HG02840 (cell line): ENCODE data around the gene WASHC1.
A peak's percentile ranks its signal among the peaks of the same experiment; 100 is the strongest.
"Not testable (repeated sequence)": the region's sequence is repeated elsewhere in the genome, so short reads cannot be mapped to it uniquely, and the experiment has no call there.

Experiments
- ATAC-seq: cut with Tn5 transposase; IDR thresholded peaks from one replicate; pipeline ENCODE4 v1.9.1; 2021; ENCODE audit warnings: mild to moderate bottlenecking, moderate library complexity, moderate number of reproducible peaks; ENCODE audit not compliant: unreplicated experiment, low FRiP score

Gene WASHC1

GRCh38 chr9:29356-29755 lies at the start of gene WASHC1:
Gene WASHC1 (minus strand): TSS chr9:29456. CDS start chr9:24999, 4,457 bp downstream.
- ATAC-seq, result not testable (repeated sequence)

- ATAC-seq, result not testable (repeated sequence)
Observed at GRCh38 chr9:78333-78732, 49.1 kb upstream of the WASHC1 start.

GRCh38 chr9:76389-76788 lies 47.1 kb upstream of the WASHC1 start:
- ATAC-seq, result not testable (repeated sequence)

- ATAC-seq, result not testable (repeated sequence)
Observed at GRCh38 chr9:73900-74525, 44.8 kb upstream of the WASHC1 start.

GRCh38 chr9:73076-73899 lies 44.0 kb upstream of the WASHC1 start:
- not testable (repeated sequence) for ATAC-seq

GRCh38 chr9:63031-63629 lies 33.9 kb upstream of the WASHC1 start:
- peak; percentile 55 for ATAC-seq

GRCh38 chr9:52678-53077 lies 23.4 kb upstream of the WASHC1 start:
- ATAC-seq, result peak; percentile 85

GRCh38 chr9:48190-48842 lies 19.1 kb upstream of the WASHC1 start:
- not testable (repeated sequence) for ATAC-seq

- ATAC-seq, result not testable (repeated sequence)
Observed at GRCh38 chr9:46639-47271, 17.5 kb upstream of the WASHC1 start.

GRCh38 chr9:46164-46563 lies 16.9 kb upstream of the WASHC1 start:
- not testable (repeated sequence) for ATAC-seq

- not testable (repeated sequence) for ATAC-seq
Observed at GRCh38 chr9:45180-45878, 16.1 kb upstream of the WASHC1 start.

GRCh38 chr9:44416-44815 lies 15.2 kb upstream of the WASHC1 start:
- not testable (repeated sequence) for ATAC-seq

GRCh38 chr9:43636-44035 lies 14.4 kb upstream of the WASHC1 start:
- not testable (repeated sequence) for ATAC-seq

- ATAC-seq, result not testable (repeated sequence)
Observed at GRCh38 chr9:43116-43515, 13.9 kb upstream of the WASHC1 start.

GRCh38 chr9:41819-42218 lies 12.6 kb upstream of the WASHC1 start:
- ATAC-seq, result not testable (repeated sequence)

- ATAC-seq, result not testable (repeated sequence)
Observed at GRCh38 chr9:41261-41676, 12.0 kb upstream of the WASHC1 start.

GRCh38 chr9:32308-32707 lies 3.1 kb upstream of the WASHC1 start:
- not testable (repeated sequence) for ATAC-seq

GRCh38 chr9:28775-29174 lies 481 bp downstream of the WASHC1 start:
- ATAC-seq, result not testable (repeated sequence)

- not testable (repeated sequence) for ATAC-seq
Observed at GRCh38 chr9:21621-22020, 7.6 kb downstream of the WASHC1 start.

- ATAC-seq, result not testable (repeated sequence)
Observed at GRCh38 chr9:16875-17274, 12.4 kb downstream of the WASHC1 start.
